WTC11 (cell line): ENCODE data around the gene LYPD6B.

Experiments used
- IRF2 ChIP-seq: sonication (generic); formaldehyde crosslinking; IDR thresholded peaks from 2 replicates; pipeline ENCODE4 v1.8.0; 2022; ENCODE audit warnings: low read depth, missing genetic modification reagents, borderline replicate concordance
- ZBTB21 ChIP-seq: sonication (generic); formaldehyde crosslinking; IDR thresholded peaks from 2 replicates; pipeline ENCODE4 v1.8.1; 2023; ENCODE audit warnings: mild to moderate bottlenecking, missing genetic modification reagents, borderline replicate concordance
- TF ChIP-seq, protein P1 (sequence below): sonication (generic); formaldehyde crosslinking; IDR thresholded peaks from 2 replicates; pipeline ENCODE4 v1.8.0; 2023; ENCODE audit warnings: missing genetic modification reagents, mild to moderate bottlenecking, borderline replicate concordance

DNA sequence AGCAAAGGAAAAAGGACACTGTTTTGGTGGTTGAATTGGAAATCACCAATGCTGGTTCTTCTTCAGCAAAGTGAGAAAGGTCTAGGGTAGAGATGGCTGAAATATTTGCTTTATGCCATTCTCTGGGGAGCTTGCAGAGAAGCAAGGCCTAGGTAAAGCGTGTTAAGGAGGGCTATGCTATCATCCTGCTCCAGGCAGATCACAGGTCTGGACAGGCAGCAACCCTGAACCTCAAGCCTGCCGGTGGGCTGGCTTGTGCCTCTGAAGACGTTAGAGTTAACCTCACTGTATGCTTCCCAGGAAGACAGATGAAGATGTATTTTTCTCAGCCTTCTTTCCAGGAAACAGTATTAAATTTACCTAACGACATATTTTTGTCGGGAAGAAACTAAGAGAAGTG is 153.4 kb downstream of the LYPD6B start:
- TF ChIP-seq IRF2 (CRISPR knock-in tag) (no peak), ZBTB21 (CRISPR knock-in tag) (no peak)
- TF ChIP-seq, protein P1, sequence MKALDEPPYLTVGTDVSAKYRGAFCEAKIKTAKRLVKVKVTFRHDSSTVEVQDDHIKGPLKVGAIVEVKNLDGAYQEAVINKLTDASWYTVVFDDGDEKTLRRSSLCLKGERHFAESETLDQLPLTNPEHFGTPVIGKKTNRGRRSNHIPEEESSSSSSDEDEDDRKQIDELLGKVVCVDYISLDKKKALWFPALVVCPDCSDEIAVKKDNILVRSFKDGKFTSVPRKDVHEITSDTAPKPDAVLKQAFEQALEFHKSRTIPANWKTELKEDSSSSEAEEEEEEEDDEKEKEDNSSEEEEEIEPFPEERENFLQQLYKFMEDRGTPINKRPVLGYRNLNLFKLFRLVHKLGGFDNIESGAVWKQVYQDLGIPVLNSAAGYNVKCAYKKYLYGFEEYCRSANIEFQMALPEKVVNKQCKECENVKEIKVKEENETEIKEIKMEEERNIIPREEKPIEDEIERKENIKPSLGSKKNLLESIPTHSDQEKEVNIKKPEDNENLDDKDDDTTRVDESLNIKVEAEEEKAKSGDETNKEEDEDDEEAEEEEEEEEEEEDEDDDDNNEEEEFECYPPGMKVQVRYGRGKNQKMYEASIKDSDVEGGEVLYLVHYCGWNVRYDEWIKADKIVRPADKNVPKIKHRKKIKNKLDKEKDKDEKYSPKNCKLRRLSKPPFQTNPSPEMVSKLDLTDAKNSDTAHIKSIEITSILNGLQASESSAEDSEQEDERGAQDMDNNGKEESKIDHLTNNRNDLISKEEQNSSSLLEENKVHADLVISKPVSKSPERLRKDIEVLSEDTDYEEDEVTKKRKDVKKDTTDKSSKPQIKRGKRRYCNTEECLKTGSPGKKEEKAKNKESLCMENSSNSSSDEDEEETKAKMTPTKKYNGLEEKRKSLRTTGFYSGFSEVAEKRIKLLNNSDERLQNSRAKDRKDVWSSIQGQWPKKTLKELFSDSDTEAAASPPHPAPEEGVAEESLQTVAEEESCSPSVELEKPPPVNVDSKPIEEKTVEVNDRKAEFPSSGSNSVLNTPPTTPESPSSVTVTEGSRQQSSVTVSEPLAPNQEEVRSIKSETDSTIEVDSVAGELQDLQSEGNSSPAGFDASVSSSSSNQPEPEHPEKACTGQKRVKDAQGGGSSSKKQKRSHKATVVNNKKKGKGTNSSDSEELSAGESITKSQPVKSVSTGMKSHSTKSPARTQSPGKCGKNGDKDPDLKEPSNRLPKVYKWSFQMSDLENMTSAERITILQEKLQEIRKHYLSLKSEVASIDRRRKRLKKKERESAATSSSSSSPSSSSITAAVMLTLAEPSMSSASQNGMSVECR (CRISPR knock-in tag): no peak
